Suprapubic skin (tissue), 4 donors: ENCODE data around the gene CHAC2. TPM values are rescaled to one million over a fixed set of nuclear protein-coding genes. Genes with fewer than 3 reads are reported as not detected.

Experiments used
- DNase-seq, 2 donors: peaks; one replicate each; pipeline ENCODE4 v3.0.0-alpha.2; 2019; ENCODE audit warnings: low spot score in 2 of 2
- H3K27ac ChIP-seq: fragments of 200-600 bp; sonication (generic); one replicate; pipeline ENCODE4 v1.5.1; 2019
- H3K27me3 ChIP-seq: fragments of 200-600 bp; sonication (generic); one replicate; pipeline ENCODE4 v1.5.1; 2019
- H3K36me3 ChIP-seq: fragments of 200-600 bp; sonication (generic); one replicate; pipeline ENCODE4 v1.5.1; 2019
- H3K4me1 ChIP-seq: fragments of 200-600 bp; sonication (generic); one replicate; pipeline ENCODE4 v1.5.1; 2019
- H3K4me3 ChIP-seq: fragments of 200-600 bp; sonication (generic); one replicate; pipeline ENCODE4 v1.5.1; 2019; ENCODE audit warnings: mild to moderate bottlenecking
- H3K9me3 ChIP-seq: fragments of 200-600 bp; sonication (generic); one replicate; pipeline ENCODE4 v1.5.1; 2019
- EP300 ChIP-seq: sonication (generic); formaldehyde crosslinking; IDR thresholded peaks from one replicate; pipeline ENCODE4 v1.6.1; 2017; ENCODE audit warnings: antibody characterized with exemption
- POLR2A ChIP-seq, 2 donors: fragments of 450-650 bp; IDR thresholded peaks; one replicate each; pipeline ENCODE4 v1.6.1; 2017; ENCODE audit warnings: antibody characterized with exemption in 2 of 2, mild to moderate bottlenecking in 2 of 2, moderate library complexity in 2 of 2
- POLR2AphosphoS5 ChIP-seq, 3 donors: sonication (generic); formaldehyde crosslinking; IDR thresholded peaks; one replicate each; pipeline ENCODE4 v1.6.1; 2017; ENCODE audit warnings: antibody characterized with exemption in 3 of 3
- WGBS: methylation state at CpG from one replicate; pipeline ENCODE4 v1.1.5; 2018; 5-methylcytosine and 5-hydroxymethylcytosine counted together
- total RNA-seq, 4 donors: library from RNA; depleted of rRNA; stranded (reverse); fragments of >200 nt; gene quantifications; one replicate each; pipeline ENCODE4 v1.1.0, GENCODE V29; 2016
- TF ChIP-seq, protein P1 (sequence below), 2 donors: fragments of 200-600 bp in 1 of 2; fragments of 450-650 bp in 1 of 2; sonication (generic) in 1 of 2; IDR thresholded peaks; one replicate each; pipeline ENCODE4 v1.5.1; 2016 to 2019; ENCODE audit warnings: antibody characterized with exemption in 2 of 2, mild to moderate bottlenecking in 1 of 2, moderate library complexity in 1 of 2

The CHAC2 gene
- total RNA-seq, 4 donors from 2014 or later = 1.4 to 6.4 (median 3.0) TPM

DNA sequence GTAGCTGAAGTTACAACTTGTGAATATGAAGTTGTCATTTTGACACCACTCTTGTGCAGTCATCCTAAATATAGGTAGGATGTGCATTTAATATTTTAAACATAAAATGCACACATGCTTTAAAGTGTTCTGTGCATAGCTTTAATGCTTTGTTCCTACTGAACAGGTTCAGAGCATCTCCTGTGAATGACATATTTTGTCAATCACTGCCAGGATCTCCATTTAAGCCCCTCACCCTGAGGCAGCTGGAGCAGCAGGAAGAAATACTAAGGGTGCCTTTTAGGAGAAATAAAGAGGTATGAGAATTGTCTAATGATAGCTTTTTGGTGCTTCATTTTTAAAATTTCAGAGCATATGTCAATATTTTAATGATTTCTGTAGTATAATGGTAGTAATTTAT, 33.9 kb downstream of the CHAC2 start:
- no peaks in the 10 kb centered on the region for H3K4me1 ChIP-seq
- TF ChIP-seq, protein P1, sequence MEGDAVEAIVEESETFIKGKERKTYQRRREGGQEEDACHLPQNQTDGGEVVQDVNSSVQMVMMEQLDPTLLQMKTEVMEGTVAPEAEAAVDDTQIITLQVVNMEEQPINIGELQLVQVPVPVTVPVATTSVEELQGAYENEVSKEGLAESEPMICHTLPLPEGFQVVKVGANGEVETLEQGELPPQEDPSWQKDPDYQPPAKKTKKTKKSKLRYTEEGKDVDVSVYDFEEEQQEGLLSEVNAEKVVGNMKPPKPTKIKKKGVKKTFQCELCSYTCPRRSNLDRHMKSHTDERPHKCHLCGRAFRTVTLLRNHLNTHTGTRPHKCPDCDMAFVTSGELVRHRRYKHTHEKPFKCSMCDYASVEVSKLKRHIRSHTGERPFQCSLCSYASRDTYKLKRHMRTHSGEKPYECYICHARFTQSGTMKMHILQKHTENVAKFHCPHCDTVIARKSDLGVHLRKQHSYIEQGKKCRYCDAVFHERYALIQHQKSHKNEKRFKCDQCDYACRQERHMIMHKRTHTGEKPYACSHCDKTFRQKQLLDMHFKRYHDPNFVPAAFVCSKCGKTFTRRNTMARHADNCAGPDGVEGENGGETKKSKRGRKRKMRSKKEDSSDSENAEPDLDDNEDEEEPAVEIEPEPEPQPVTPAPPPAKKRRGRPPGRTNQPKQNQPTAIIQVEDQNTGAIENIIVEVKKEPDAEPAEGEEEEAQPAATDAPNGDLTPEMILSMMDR (IDR thresholded peaks at IDR 0.05) = no peak
- TF ChIP-seq POLR2AphosphoS5 (IDR thresholded peaks at IDR 0.05) = no peak
- TF ChIP-seq POLR2A (IDR thresholded peaks at IDR 0.05) = no peak
- TF ChIP-seq EP300 = no peak
- H3K27me3 ChIP-seq = no peaks in the 10 kb centered on the region
- no peaks in the 10 kb centered on the region for H3K9me3 ChIP-seq
- H3K4me3 ChIP-seq = no peak overlapping the region
- peaks cover 66% of the 10 kb centered on the region for H3K36me3 ChIP-seq
- H3K27ac ChIP-seq = no peak overlapping the region
- DNase-seq = no peak

DNA sequence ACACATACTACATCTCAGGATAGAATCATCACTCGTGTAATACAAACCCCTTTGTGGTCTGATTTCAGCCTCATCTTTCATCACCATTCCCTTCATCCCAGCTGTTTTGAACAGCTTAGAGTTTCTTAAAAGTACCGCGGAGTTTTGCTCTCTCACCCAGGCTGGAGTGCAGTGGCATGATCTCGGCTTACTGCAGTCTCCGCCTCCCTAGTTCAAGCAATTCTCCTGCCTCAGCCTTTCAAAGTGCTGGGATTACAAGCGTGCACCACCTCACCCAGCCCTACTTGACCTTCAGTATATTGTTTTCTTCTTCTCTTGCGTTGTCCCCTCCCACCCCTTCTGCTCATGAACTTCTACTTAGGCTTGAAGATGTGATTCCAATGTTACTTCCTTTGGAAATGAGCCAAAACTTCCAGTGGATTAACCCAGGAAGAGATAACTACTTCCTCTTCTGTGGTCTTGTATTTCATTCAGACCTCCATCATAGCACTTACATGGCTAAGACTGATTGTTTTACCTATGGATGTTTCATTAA, 35.1 kb downstream of the CHAC2 start:
- Histone ChIP-seq H3K36me3 (peaks cover 72% of the 10 kb centered on the region), H3K4me3 (no peak overlapping the region), H3K27ac (no peak overlapping the region), H3K9me3 (no peaks in the 10 kb centered on the region), H3K4me1 (no peaks in the 10 kb centered on the region), H3K27me3 (no peaks in the 10 kb centered on the region)
- WGBS = 81% methylated on average over 7 of the region's 7 CpGs
- TF ChIP-seq EP300 = no peak
- no peak for TF ChIP-seq POLR2AphosphoS5 (IDR thresholded peaks at IDR 0.05)
- no peak for TF ChIP-seq POLR2A (IDR thresholded peaks at IDR 0.05)
- TF ChIP-seq, protein P1 (IDR thresholded peaks at IDR 0.05) = no peak
- no peak for DNase-seq

DNA sequence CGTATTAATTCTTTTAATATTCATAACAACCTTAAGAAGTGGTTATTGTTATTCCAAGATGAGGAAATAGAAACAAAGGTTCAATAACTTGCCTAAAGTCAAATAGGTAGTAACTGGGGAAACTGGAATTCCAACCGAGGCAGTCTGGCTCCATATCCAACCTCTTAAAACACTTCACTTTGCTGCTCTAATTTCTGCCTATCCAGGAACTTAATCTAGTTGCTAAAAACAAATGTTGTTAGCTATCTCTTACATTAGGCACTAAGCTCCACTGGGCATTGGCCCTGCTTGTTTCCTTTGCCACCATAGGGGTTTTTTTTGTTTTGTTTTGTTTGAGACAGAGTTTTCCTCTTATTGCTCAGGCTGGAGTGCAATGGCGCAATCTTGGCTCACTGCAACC, 44.0 kb downstream of the CHAC2 start:
- no peaks in the 10 kb centered on the region for H3K4me1 ChIP-seq
- no peaks in the 10 kb centered on the region for H3K9me3 ChIP-seq
- no peak overlapping the region for H3K27ac ChIP-seq
- WGBS = 93% methylated on average over 3 of the region's 3 CpGs
- TF ChIP-seq, protein P1 (IDR thresholded peaks at IDR 0.05) = no peak
- no peak for TF ChIP-seq POLR2AphosphoS5 (IDR thresholded peaks at IDR 0.05)
- no peak for TF ChIP-seq EP300
- TF ChIP-seq POLR2A (IDR thresholded peaks at IDR 0.05) = no peak
- no peak for DNase-seq
- H3K27me3 ChIP-seq = no peaks in the 10 kb centered on the region
- H3K36me3 ChIP-seq = peaks cover 88% of the 10 kb centered on the region
- H3K4me3 ChIP-seq = no peak overlapping the region

DNA sequence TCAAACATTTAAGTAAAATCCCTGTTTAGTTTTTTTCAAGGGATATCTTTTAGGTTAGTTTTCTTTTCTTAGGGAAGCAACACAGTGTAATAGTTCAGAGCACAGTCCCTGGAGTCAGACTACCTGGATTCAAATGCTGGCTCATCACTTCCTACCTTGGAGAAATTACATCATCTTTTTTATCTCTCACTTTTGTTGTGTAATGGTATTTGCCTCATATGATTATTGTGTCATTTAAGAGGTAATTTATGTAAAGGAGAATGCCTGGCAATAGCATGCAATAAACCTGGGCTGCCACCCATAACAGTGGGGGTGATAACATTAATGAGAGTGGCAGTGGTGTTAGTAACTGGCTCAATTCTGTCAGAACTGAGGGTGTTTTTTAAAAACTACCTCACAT, 45.5 kb downstream of the CHAC2 start:
- TF ChIP-seq POLR2A (IDR thresholded peaks at IDR 0.05) = no peak
- Histone ChIP-seq H3K4me3 (no peak overlapping the region), H3K36me3 (peaks cover 83% of the 10 kb centered on the region), H3K27me3 (no peaks in the 10 kb centered on the region), H3K9me3 (no peaks in the 10 kb centered on the region), H3K4me1 (no peaks in the 10 kb centered on the region), H3K27ac (no peak overlapping the region)
- DNase-seq = no peak

DNA sequence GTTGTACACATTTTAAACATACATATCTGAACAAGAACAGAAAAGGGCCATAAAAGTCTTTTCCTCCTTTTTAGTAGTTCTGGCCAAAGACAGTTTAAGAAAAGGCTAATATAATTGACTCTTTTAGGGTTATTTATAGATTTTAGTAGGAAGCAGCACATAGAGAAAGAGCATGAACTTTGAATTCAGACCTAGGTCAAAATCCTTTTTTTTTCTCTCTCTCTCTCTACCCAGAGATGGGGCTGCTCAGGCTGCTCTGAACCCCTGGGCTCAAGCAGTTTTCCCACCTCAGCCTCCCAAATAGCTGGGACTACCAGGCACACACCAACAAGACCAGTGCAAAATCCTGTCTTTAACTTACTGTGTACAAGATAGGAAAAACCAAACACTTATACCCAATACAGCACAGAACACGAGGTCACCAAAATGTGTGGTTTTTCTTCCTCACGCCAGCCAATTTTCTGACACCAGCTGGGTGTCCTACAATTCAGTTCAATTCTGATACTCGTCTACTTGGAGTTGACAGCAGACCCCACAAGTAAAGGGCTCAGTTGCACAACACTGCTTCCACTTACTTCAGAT, 51.3 kb downstream of the CHAC2 start:
- 80% methylated on average over 3 of the region's 3 CpGs for WGBS
- TF ChIP-seq POLR2A (IDR thresholded peaks at IDR 0.05) (no peak), POLR2AphosphoS5 (IDR thresholded peaks at IDR 0.05) (no peak), EP300 (no peak)
- TF ChIP-seq, protein P1 (IDR thresholded peaks at IDR 0.05) = no peak
- DNase-seq = no peak
- no peaks in the 10 kb centered on the region for H3K4me1 ChIP-seq
- H3K27ac ChIP-seq = no peak overlapping the region
- no peaks in the 10 kb centered on the region for H3K9me3 ChIP-seq
- no peak overlapping the region for H3K4me3 ChIP-seq
- H3K27me3 ChIP-seq = no peaks in the 10 kb centered on the region
- peaks cover 47% of the 10 kb centered on the region for H3K36me3 ChIP-seq

DNA sequence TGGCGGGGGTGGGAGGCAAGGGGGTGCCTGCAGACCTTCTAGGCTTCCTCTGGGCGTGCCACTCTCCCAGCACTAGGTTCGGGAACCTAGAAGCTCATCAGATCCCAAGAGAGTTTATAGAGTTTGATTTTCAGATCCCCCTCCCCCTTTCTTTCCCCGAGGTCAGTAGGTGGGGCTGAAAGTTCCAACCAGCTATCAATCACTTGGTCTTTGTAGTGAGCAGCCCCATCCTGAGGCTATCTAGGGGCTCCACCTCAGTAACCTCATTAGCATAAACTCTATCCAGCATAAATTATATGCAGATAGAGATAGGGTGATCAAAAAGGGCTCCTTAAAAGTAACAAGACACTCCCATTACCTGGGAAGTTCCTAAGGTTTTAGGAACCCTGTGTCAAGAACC, 52.0 kb downstream of the CHAC2 start:
- TF ChIP-seq, protein P1 (IDR thresholded peaks at IDR 0.05) = no peak
- TF ChIP-seq POLR2AphosphoS5 (IDR thresholded peaks at IDR 0.05) (no peak), EP300 (no peak), POLR2A (IDR thresholded peaks at IDR 0.05) (no peak)
- H3K36me3 ChIP-seq = peaks cover 43% of the 10 kb centered on the region
- no peak overlapping the region for H3K4me3 ChIP-seq
- no peaks in the 10 kb centered on the region for H3K27me3 ChIP-seq
- H3K9me3 ChIP-seq = no peaks in the 10 kb centered on the region
- 67% methylated on average over 4 of the region's 4 CpGs for WGBS
- no peak for DNase-seq
- H3K27ac ChIP-seq = no peak overlapping the region
- H3K4me1 ChIP-seq = no peaks in the 10 kb centered on the region
